HG02973 (cell line): ENCODE measurements around the gene ZNF546.
"Not testable (repeated sequence)": the region's sequence is repeated elsewhere in the genome, so short reads cannot be mapped to it uniquely, and the experiment has no call there.

Experiments used
- ATAC-seq: cut with Tn5 transposase; IDR thresholded peaks from one replicate; pipeline ENCODE4 v1.9.1; 2021; ENCODE audit warnings: moderate library complexity; ENCODE audit not compliant: unreplicated experiment

Gene ZNF546

DNA sequence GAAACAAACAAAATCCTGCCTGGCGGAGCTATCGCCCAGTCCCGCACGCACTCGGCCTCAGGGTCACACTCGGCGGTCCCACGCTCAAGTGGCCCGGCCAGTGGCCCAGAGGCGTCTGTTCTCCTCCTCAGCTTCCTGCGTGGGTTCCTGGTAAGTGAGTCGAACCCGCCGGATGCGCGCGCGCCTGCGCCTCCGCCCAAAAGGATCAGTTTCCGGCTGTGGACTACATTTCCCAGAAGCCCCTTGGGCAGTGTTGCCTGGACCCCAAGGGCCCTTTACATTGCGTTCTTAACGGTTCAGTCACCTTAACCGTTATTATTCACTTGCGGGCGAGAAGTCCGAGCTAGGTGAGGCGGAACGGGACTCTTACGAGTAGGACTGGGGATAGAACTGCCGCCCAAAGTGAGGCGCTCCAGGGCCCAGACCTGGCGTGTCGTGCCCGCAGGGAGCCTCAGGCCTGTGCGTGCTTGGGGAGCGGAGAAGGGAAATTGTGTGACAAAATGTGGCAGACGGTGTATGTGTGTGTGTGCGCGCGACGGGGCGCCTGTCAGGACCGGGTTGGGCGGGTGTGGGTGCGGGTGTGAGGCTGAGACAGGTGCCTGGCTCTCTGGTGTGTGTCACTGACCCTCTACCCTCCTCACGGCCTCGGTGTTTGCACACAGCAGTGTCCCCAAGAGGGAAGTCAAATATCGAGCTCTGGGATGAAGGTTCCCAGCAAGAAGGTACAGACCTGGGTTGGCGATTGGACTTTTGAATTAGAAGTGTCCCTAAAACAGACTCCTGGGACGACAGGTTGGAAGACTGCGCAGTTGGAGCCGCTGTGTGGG is at the start of gene ZNF546:
ZNF546 (plus strand) TSS at position 250 of the 827 bp plus-strand sequence. CDS start 1,267 bp downstream, outside the sequence.
- ATAC-seq = peak; percentile 64

- no peak for ATAC-seq
Observed at GRCh38 chr19:39949026-39949747, 47.7 kb upstream of the ZNF546 start.

GRCh38 chr19:39951065-39951650 is 45.7 kb upstream of the ZNF546 start:
- ATAC-seq = no peak

DNA sequence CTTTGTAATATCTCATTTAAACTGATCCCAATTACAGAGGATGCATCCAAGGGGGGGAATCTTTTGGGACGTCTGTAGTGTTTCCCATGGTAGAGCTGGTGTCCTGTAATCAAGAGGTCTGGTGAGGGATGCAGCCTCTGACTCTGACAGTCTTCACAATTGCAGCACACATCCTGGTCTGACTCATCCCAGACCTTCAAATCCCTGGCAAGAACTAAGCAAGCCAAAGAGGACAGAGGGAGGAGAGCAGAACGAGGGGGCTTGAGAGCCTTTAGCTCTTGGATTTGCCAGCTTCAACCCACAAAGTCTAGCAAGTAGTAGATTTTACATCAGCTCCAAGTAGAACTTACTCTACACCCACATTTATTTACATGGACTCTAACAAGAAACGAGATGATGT is 45.2 kb upstream of the ZNF546 start:
- no peak for ATAC-seq

DNA sequence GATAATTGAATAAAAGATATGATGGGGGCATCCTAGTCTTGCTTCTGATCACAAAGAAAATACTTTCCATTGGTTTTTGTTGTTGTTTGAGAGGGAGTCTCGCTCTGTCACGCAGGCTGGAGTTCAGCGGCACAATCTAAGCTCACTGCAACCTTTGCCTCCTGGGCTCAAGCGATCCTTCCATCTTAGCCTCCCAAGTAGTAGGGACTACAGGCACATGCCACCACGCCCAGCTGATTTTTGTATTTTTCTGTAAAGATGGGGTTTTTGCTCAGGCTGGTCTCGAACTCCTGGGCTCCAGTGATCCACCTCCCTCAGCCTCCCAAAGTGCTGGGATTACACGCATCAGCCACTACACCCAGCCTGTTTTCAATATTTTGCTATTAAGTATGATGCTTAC is 42.9 kb upstream of the ZNF546 start:
- ATAC-seq = no peak

DNA sequence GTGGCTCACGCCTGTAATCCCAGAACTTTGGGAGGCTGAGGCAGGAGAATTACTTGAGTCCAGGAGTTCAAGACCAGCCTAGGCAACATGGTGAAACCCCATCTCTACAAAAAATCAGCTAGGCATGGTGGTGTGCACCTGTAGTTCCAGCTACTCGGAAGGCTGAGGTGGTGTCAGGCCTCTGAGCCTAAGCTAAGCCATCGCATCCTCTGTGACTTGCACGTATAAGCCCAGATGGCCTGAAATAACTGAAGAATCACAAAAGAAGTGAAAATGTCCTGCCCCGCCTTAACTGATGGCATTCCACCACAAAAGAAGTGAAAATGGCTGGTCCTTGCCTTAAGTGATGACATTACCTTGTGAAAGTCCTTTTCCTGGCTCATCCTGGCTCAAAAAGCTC is 39.0 kb upstream of the ZNF546 start:
- not testable (repeated sequence) for ATAC-seq

- ATAC-seq = not testable (repeated sequence)
Observed at GRCh38 chr19:39958942-39959341, 37.9 kb upstream of the ZNF546 start.

DNA sequence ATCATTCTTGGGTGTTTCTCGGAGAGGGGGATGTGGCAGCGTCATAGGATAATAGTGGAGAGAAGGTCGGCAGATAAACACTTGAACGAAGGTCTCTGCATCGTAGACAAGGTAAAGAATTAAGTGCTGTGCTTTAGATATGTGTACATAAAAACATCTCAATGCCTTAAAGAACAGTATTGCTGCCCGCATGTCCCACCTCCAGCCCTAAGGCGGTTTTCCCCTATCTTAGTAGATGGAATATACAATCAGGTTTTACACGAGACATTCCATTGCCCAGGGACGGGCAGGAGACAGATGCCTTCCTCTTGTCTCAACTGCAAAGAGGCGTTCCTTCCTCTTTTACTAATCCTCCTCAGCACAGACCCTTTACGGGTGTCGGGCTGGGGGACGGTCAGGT is 37.5 kb upstream of the ZNF546 start:
- ATAC-seq = not testable (repeated sequence)

GRCh38 chr19:39963898-39964297 is 33.0 kb upstream of the ZNF546 start:
- no peak for ATAC-seq

- ATAC-seq = no peak
Observed at GRCh38 chr19:39966617-39967016, 30.2 kb upstream of the ZNF546 start.

DNA sequence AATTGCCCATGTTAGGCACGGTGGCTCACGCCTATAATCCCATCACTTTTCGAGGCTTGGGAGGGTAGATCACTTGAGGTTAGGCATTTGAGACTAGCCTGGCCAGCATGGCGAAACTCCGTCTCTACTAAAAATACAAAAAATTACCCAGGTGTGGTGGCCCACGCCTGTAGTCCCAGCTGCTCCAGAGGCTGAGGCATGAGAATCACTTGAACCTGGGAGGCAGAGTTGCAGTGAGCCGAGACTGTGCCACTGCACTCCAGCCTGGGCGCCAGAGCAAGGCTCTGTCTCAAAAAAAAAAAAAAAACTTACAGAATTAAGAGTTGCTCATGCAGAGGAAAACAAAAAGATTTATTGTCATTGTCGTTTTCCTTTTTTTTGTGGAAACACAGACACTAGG is 29.3 kb upstream of the ZNF546 start:
- no peak for ATAC-seq

DNA sequence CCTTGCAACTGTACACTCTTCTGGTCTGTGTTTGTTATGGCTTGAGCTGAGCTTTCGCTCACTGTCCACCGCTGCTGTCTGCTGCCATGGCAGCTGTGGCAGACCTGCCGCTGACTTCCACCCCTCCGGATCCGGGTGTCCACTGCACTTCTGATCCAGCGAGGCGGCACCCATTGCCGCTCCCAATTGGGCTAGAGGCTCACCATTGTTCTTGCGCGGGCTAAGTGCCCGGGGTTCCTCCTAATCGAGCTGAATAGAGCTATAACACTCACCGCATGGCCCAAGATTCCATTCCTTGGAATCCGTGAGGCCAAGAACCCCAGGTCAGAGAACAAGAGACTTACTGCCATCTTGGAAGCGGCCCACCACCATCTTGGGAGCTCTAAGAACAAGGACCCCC is 28.1 kb upstream of the ZNF546 start:
- ATAC-seq = no peak

DNA sequence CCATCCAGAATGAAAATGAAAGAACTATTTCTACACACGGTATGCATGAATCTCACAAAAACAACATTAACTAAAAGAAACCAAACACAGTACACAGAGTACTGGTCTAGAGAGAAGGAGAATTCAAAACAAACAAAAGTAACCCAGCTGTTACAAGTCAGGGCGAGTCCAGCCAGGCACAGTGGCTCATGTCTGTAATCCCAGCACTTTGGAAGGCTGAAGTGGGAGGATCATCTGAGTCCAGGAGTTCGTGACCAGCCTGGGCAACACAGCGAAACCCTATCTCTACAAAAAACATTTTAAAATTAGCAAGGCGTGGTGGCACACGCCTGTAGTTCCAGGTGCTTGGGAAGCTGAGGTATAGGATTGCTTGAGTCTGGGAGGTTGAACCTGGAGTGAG is 27.6 kb upstream of the ZNF546 start:
- no peak for ATAC-seq

DNA sequence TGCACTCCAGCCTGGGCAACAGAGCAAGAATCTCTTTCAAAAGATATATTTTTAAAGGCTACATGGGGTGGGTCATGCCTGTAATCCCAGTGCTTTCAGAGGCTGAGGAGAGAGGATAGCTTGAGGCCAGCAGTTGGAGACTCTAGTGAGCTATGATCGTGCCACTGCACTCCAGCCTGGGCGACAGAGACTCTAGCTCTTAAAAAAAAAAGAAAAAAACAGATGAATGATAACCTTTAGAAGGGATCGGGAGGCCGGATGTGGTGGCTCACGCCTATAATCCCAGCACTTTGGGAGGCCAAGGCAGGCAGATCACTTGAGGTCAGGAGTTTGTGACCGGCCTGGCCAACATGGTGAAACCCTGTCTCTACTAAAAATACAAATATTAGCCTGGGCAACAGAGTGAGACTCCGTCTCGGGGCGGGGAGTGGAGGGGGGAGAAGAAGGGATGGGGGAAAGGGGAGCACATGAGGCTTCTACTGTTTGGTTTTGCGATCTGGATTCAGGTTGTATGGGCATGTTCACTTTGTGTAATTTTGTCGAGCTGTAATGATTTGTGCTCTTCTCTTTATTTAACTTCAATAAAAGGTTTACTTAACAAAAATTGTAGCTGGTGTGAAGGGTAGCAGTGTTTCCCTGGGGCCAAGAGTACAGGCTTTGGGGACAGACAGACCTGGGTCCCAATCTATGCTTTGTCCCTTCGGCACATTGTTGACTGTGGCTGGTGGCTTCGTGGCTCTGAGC is 27.0 kb upstream of the ZNF546 start:
- ATAC-seq = no peak

DNA sequence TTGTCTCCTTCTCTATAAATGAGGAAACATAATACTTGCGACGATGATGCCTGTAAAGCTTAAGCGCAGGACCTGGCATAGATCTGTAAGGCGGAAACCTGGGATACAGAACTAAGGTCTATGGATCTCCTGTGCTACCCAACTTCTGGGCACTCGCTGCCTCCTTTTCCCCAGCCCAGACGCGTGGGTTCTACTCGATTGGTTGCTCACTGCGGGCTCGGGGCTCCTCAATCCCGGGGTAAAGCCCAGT is 26.5 kb upstream of the ZNF546 start:
- no peak for ATAC-seq

DNA sequence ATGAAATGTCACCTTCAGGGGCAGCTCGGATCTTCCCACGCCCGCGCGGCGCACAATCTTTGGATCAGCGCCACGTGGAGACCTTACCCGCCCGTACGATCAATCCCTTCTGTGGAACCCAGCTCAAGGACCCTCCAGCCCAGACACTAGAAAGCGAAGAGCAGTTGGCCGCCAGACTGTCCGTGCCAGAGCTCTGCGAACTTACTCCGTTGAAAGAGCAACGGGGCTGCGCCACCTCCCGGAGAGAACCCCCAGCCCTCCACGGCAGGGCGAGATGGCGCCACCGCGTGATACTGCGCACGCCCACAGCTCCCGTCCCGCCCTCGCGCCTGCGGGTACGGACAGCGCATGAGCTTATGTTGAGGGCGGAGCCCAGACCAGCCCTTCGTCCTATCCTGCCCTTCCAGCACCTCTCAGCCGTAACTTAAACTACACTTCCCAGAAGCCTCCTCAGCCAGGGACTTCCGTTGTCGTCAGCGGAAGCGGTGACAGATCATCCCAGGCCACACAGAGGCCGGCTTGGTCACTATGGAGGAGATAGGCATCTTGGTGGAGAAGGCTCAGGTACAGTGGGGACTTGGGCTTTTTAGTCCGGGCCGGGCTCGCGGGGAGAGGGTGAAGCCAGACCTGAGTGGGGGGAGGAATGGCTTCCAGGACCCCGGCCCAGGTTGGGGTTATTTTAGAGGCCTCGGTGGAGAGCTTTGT is 26.0 kb upstream of the ZNF546 start, which contains the start of gene PSMC4:
PSMC4 (plus strand) TSS at position 491 of the 705 bp plus-strand sequence; CDS start at position 529, 38 bp downstream.
- ATAC-seq = peak; percentile 91

GRCh38 chr19:39971380-39972035 is 25.4 kb upstream of the ZNF546 start:
- no peak for ATAC-seq

GRCh38 chr19:39974377-39975155 is 22.3 kb upstream of the ZNF546 start:
- no peak for ATAC-seq

GRCh38 chr19:39982883-39983282 is 14.0 kb upstream of the ZNF546 start:
- ATAC-seq = no peak
